HG03066 (cell line): ENCODE data around the gene PSMF1.

Experiments used
- ATAC-seq: cut with Tn5 transposase; IDR thresholded peaks from one replicate; pipeline ENCODE4 v1.9.1; 2021; ENCODE audit warnings: low read depth; ENCODE audit not compliant: unreplicated experiment

Gene PSMF1

GRCh38 chr20:1160991-1161390 is 42.6 kb downstream of the PSMF1 start:
- ATAC-seq = no peak

DNA sequence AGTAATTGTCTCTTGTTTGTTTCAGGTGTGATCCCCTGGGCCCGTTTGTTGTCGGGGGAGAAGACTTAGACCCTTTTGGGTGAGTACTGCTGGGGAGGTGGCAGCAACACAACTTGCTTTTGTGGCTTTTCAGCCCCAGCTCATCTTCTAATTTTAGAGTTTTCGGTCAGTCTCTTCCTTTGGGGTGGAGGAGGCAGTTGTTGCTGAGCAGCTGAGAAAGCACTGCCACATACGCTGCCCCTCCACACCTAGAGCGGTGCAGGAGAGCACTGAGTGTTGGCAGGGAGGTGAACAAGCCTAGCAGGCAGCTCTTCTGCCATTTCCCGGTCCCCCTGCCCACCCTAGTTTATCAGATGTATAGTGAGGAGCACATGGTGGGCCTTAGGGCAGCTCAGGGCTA is 44.7 kb downstream of the PSMF1 start:
- no peak for ATAC-seq

- no peak for ATAC-seq
Measured at GRCh38 chr20:1163653-1164052, 45.3 kb downstream of the PSMF1 start.

DNA sequence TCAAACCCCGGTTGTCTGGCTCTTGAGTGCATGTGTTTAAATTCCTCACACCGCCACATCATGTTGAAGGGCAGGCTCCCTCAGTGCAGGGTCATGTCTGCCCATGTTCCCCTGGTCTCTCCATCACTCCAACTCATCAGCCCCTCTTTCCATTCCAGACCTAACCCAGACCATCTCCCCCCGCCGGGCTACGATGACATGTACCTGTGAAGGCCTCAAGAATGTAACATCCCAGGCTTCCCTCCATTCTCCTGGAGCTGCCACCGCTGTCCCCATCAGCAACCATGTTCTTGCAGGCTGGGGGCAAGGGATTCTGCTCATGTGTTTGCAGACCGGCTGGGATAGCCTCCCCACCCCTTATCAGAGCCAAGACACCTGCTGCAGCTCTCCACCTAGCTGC is 46.5 kb downstream of the PSMF1 start:
- no peak for ATAC-seq

GRCh38 chr20:1165521-1165920 is 47.1 kb downstream of the PSMF1 start:
- ATAC-seq = no peak

DNA sequence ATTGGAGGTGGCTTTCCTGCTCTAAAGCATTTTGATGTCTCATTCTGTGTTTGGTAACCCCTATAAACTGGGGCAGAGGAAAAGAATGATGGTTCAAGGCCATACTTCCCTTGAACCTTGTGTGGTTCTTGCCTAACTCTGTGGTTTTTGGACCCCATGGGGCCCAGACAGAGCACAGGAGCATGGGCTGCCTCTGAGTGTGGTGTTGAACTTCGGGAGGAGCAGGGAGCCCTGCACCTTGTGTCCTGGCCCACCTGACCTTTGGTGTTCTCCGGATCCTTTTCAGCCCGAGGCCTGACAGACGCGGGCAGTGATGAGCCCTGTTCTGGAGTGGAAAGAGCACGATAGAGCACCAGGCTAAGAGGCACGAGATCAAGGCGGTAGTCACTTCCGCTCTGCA is 47.5 kb downstream of the PSMF1 start:
- no peak for ATAC-seq

GRCh38 chr20:1166948-1167720 is 48.7 kb downstream of the PSMF1 start:
- no peak for ATAC-seq

DNA sequence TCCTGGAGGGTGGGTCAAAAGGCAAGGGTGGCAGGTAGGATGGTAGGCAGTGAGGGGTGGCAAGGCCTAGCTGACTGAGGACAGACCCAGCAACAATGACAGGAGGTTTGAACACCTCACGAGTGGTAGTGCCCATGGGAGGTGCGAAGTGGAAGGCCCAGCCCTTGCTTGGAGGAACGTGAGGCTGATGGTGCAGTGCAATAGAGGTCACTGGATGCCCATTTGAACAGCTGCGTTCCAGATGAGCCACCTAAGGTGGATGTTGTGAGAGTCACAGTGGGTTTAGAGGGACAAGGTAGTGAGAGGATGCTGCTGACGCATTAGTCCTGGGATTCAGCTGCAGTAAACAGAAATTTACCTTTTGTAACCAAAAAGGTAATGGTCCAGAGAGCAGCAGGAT is 50.8 kb downstream of the PSMF1 start:
- ATAC-seq = no peak

- ATAC-seq = no peak
Measured at GRCh38 chr20:1171461-1172093, 53.2 kb downstream of the PSMF1 start.

DNA sequence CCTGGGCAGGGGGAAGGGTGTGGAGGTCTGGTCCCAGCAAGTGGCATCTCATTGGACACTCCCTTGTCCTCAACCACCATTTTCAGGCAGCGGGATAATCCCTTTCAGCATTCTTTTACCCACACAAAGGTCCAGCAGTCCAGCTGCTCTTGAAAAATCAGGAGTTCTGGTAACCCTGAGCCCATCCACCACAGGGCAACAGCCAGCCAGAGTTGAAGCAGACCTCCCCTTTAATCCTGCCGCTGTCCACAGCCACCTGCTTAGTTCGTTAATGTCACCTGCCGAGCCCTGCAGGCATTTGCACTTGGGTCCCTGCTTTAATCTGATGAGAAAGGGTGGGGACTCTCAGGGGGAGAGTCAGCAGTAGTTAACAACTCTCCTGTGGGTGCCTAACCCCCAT is 55.3 kb downstream of the PSMF1 start:
- ATAC-seq = no peak

DNA sequence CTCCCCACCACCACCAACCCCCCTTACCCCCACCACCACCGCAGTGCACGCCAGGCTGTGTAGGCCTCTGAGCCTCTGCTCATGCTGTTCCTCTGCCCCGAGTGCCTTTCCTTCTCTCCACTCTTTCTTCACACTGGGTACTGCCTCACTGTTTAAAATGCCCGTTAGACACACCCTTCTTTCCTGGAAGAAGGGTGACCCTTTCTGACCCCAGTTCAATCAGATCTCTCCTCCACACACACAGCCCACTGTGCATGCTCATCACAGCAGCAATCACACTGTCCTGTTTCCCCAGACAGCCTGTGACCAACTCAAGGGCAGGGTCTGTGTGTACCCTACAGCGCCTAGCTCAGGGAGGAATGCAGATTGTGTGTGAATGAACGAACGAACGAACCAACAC is 56.4 kb downstream of the PSMF1 start:
- ATAC-seq = no peak

GRCh38 chr20:1177680-1178079 is 59.3 kb downstream of the PSMF1 start:
- no peak for ATAC-seq

- ATAC-seq = no peak
Measured at GRCh38 chr20:1178103-1178502, 59.7 kb downstream of the PSMF1 start.

DNA sequence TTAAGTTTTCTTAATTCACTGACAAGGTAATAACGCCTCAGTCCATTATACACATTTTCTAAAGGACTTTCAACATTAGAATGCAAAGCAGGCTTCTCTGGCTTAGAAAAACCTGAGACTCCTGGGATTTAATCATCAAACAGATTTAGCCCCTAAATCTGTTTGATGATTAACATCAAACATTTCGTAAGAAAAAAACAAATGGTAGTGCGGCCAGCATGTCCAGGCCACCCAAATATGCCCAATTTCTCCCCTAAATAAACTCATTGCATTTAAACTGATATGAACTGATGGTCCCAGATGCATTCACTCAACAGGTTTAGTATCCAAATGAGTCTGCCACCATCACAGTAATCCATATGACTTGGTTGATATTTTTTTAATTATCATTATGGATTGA is 60.2 kb downstream of the PSMF1 start:
- ATAC-seq = no peak

GRCh38 chr20:1180949-1181348 is 62.5 kb downstream of the PSMF1 start:
- ATAC-seq = no peak

- no peak for ATAC-seq
Measured at GRCh38 chr20:1182106-1182505, 63.7 kb downstream of the PSMF1 start.

DNA sequence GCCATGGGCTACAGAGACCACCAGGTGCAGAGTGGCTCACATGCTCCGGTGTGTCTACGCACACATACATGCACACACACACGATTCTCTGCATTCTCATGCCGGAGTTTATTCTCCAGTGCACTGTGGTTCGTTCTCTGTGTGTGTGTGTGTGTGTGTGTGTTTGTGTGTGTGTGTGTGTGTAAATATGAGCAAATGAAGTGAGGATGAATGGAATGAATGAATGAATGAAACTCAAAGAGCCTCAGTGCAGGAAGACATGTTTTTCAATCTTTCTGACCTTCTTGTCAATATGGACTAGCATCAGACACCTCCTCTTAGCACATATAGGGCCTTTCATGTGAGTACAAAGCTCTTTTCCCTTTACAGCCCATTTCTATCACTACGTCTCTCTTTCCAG is 64.8 kb downstream of the PSMF1 start:
- ATAC-seq = no peak

GRCh38 chr20:1184260-1184637 is 65.8 kb downstream of the PSMF1 start:
- ATAC-seq = no peak

- ATAC-seq = no peak
Measured at GRCh38 chr20:1184638-1185315, 66.4 kb downstream of the PSMF1 start, which contains the start of gene TMEM74B. TSS of gene TMEM74B (minus strand) at chr20:1184981. CDS start at chr20:1183801, 1,180 bp downstream.

DNA sequence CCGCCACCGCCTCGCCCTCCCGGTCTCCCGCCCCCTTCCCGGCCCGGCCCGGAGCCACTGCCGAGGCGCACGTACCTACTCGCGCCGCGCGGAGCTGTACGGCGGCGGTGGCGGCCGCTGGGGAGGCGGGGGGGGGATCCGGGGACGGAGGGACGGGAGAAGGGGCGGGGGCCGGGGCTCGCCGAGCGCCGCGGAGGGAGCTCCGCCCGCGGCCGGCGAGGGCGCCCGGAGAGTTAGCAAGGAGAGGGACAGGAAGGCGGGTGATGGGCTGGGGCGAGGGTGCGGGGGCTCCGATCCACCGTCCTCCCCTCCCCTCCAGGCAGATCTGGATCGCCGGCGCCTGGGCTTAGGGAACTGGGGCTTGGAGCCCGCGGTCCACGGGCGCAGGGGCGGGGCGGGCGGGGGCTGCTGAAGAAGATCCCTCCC is 66.9 kb downstream of the PSMF1 start:
- ATAC-seq = no peak

DNA sequence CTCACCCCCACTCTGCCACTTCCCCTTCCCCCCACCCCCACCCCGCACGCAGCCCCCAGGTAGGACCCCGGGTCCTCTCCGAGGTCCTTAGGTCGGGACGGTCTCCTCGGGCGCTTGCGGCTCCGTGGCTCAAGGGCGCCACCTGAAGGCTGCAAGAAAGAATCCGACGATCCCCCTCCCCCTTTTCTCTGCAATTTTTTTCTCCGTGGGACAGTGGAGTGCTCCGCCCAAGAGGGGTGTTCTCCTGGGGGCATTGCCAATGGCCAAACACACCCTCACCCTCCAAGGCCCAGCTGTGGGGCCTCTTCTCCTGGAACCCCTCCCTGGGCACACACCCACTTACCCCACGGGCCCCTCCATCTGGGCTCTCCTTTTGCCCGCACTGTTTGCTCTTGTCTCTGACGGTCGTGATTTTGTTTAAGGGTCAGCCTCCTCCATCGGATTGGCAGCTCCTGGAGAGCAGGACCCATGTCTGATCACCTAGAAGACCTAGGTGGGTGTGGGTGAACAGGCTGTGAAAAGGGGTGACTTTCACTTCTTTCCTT is 67.5 kb downstream of the PSMF1 start:
- ATAC-seq = no peak
